Measurements from ENCODE around the gene GPR62.

GRCh38 chr3:52001443-52001974, 46.3 kb downstream of the GPR62 start:
- peak; percentile 75 to 90 for TF ChIP-seq CTCF (conservative IDR thresholded peaks at IDR 0.05 in 1 of 2, IDR thresholded peaks at IDR 0.05 in 1 of 2; ENCODE audit: extremely low read depth in 1 of 2, insufficient read depth in 1 of 2, low read depth in 1 of 2, low read length in 2 of 2)
- no peak for TF ChIP-seq EZH2 (IDR thresholded peaks at IDR 0.05; ENCODE audit: borderline replicate concordance, low read length)
